ENCODE data around the gene EIF2AK2.

EIF2AK2 gene

GRCh38 chr2:37117566-37117965 lies 39.2 kb downstream of the EIF2AK2 start:
- Histone ChIP-seq H3K4me3 (ENCODE audit: low read depth, low read length) (no peak overlapping the region), H3K9ac (ENCODE audit: low read depth, low read length) (no peak overlapping the region), H3K9me3 (ENCODE audit: control insufficient read depth, insufficient read depth, low read length) (no peaks in the 10 kb centered on the region), H3K4me1 (ENCODE audit: control insufficient read depth, insufficient read depth, low read length) (no peaks in the 10 kb centered on the region), H3K27me3 (ENCODE audit: control insufficient read depth, insufficient read depth, low read length) (no peaks in the 10 kb centered on the region), H3K36me3 (ENCODE audit: control insufficient read depth, insufficient read depth, low read length) (peaks cover 5% of the 10 kb centered on the region)

GRCh38 chr2:37111958-37112357 lies 44.8 kb downstream of the EIF2AK2 start:
- H3K9ac ChIP-seq (ENCODE audit: low read depth, low read length) = no peak overlapping the region

GRCh38 chr2:37110306-37111212 lies 46.2 kb downstream of the EIF2AK2 start:
- H3K9me3 ChIP-seq (ENCODE audit: control insufficient read depth, insufficient read depth, low read length) = no peaks in the 10 kb centered on the region
- peaks cover 4% of the 10 kb centered on the region for H3K4me1 ChIP-seq (ENCODE audit: control insufficient read depth, insufficient read depth, low read length)
- peaks cover 3% of the 10 kb centered on the region for H3K36me3 ChIP-seq (ENCODE audit: control insufficient read depth, insufficient read depth, low read length)
- no peak overlapping the region for H3K4me3 ChIP-seq (ENCODE audit: low read depth, low read length)
- no peaks in the 10 kb centered on the region for H3K27me3 ChIP-seq (ENCODE audit: control insufficient read depth, insufficient read depth, low read length)
- H3K9ac ChIP-seq (ENCODE audit: low read depth, low read length) = no peak overlapping the region

More at GRCh38 chr2:37111958-37112357, 44.8 kb downstream of the EIF2AK2 start:
- peaks cover 3% of the 10 kb centered on the region for H3K36me3 ChIP-seq (ENCODE audit: control insufficient read depth, insufficient read depth, low read length)
- H3K4me3 ChIP-seq (ENCODE audit: low read depth, low read length) = no peak overlapping the region
- H3K27me3 ChIP-seq (ENCODE audit: control insufficient read depth, insufficient read depth, low read length) = no peaks in the 10 kb centered on the region
- no peaks in the 10 kb centered on the region for H3K9me3 ChIP-seq (ENCODE audit: control insufficient read depth, insufficient read depth, low read length)
- H3K4me1 ChIP-seq (ENCODE audit: control insufficient read depth, insufficient read depth, low read length) = no peaks in the 10 kb centered on the region

- H3K4me1 ChIP-seq (ENCODE audit: control insufficient read depth, insufficient read depth, low read length) = peaks cover 7% of the 10 kb centered on the region
- no peaks in the 10 kb centered on the region for H3K9me3 ChIP-seq (ENCODE audit: control insufficient read depth, insufficient read depth, low read length)
- no peaks in the 10 kb centered on the region for H3K27me3 ChIP-seq (ENCODE audit: control insufficient read depth, insufficient read depth, low read length)
- H3K4me3 ChIP-seq (ENCODE audit: low read depth, low read length) = no peak overlapping the region
- no peak overlapping the region for H3K9ac ChIP-seq (ENCODE audit: low read depth, low read length)
- H3K36me3 ChIP-seq (ENCODE audit: control insufficient read depth, insufficient read depth, low read length) = peaks cover 3% of the 10 kb centered on the region
Measured at GRCh38 chr2:37109523-37109922, 47.3 kb downstream of the EIF2AK2 start.

- Histone ChIP-seq H3K36me3 (ENCODE audit: control insufficient read depth, insufficient read depth, low read length) (peaks cover 3% of the 10 kb centered on the region), H3K4me3 (ENCODE audit: low read depth, low read length) (no peak overlapping the region), H3K9me3 (ENCODE audit: control insufficient read depth, insufficient read depth, low read length) (no peaks in the 10 kb centered on the region), H3K9ac (ENCODE audit: low read depth, low read length) (no peak overlapping the region), H3K4me1 (ENCODE audit: control insufficient read depth, insufficient read depth, low read length) (peaks cover 7% of the 10 kb centered on the region), H3K27me3 (ENCODE audit: control insufficient read depth, insufficient read depth, low read length) (no peaks in the 10 kb centered on the region)
Measured at GRCh38 chr2:37105150-37105549, 51.6 kb downstream of the EIF2AK2 start.

GRCh38 chr2:37104178-37104577 lies 52.6 kb downstream of the EIF2AK2 start:
- Histone ChIP-seq H3K4me1 (ENCODE audit: control insufficient read depth, insufficient read depth, low read length) (peaks cover 7% of the 10 kb centered on the region), H3K9ac (ENCODE audit: low read depth, low read length) (no peak overlapping the region), H3K27me3 (ENCODE audit: control insufficient read depth, insufficient read depth, low read length) (no peaks in the 10 kb centered on the region), H3K9me3 (ENCODE audit: control insufficient read depth, insufficient read depth, low read length) (no peaks in the 10 kb centered on the region), H3K4me3 (ENCODE audit: low read depth, low read length) (no peak overlapping the region), H3K36me3 (ENCODE audit: control insufficient read depth, insufficient read depth, low read length) (peaks cover 3% of the 10 kb centered on the region)

GRCh38 chr2:37102588-37102987 lies 54.2 kb downstream of the EIF2AK2 start:
- Histone ChIP-seq H3K4me3 (ENCODE audit: low read depth, low read length) (no peak overlapping the region), H3K9ac (ENCODE audit: low read depth, low read length) (no peak overlapping the region), H3K4me1 (ENCODE audit: control insufficient read depth, insufficient read depth, low read length) (peaks cover 7% of the 10 kb centered on the region), H3K36me3 (ENCODE audit: control insufficient read depth, insufficient read depth, low read length) (no peaks in the 10 kb centered on the region), H3K27me3 (ENCODE audit: control insufficient read depth, insufficient read depth, low read length) (no peaks in the 10 kb centered on the region), H3K9me3 (ENCODE audit: control insufficient read depth, insufficient read depth, low read length) (no peaks in the 10 kb centered on the region)

- Histone ChIP-seq H3K36me3 (ENCODE audit: control insufficient read depth, insufficient read depth, low read length) (no peaks in the 10 kb centered on the region), H3K27me3 (ENCODE audit: control insufficient read depth, insufficient read depth, low read length) (no peaks in the 10 kb centered on the region), H3K9ac (ENCODE audit: low read depth, low read length) (no peak overlapping the region), H3K4me3 (ENCODE audit: low read depth, low read length) (no peak overlapping the region), H3K9me3 (ENCODE audit: control insufficient read depth, insufficient read depth, low read length) (no peaks in the 10 kb centered on the region), H3K4me1 (ENCODE audit: control insufficient read depth, insufficient read depth, low read length) (no peaks in the 10 kb centered on the region)
Measured at GRCh38 chr2:37100054-37100453, 56.7 kb downstream of the EIF2AK2 start.

GRCh38 chr2:37098416-37099118 lies 58.2 kb downstream of the EIF2AK2 start:
- Histone ChIP-seq H3K4me1 (ENCODE audit: control insufficient read depth, insufficient read depth, low read length) (no peaks in the 10 kb centered on the region), H3K36me3 (ENCODE audit: control insufficient read depth, insufficient read depth, low read length) (no peaks in the 10 kb centered on the region), H3K27me3 (ENCODE audit: control insufficient read depth, insufficient read depth, low read length) (no peaks in the 10 kb centered on the region), H3K9ac (ENCODE audit: low read depth, low read length) (no peak overlapping the region), H3K4me3 (ENCODE audit: low read depth, low read length) (no peak overlapping the region), H3K9me3 (ENCODE audit: control insufficient read depth, insufficient read depth, low read length) (no peaks in the 10 kb centered on the region)

- H3K9ac ChIP-seq (ENCODE audit: low read depth, low read length) = no peak overlapping the region
- no peaks in the 10 kb centered on the region for H3K27me3 ChIP-seq (ENCODE audit: control insufficient read depth, insufficient read depth, low read length)
- H3K4me3 ChIP-seq (ENCODE audit: low read depth, low read length) = no peak overlapping the region
- no peaks in the 10 kb centered on the region for H3K4me1 ChIP-seq (ENCODE audit: control insufficient read depth, insufficient read depth, low read length)
- no peaks in the 10 kb centered on the region for H3K9me3 ChIP-seq (ENCODE audit: control insufficient read depth, insufficient read depth, low read length)
- no peaks in the 10 kb centered on the region for H3K36me3 ChIP-seq (ENCODE audit: control insufficient read depth, insufficient read depth, low read length)
Measured at GRCh38 chr2:37096568-37096967, 60.2 kb downstream of the EIF2AK2 start.

GRCh38 chr2:37091873-37092272 lies 64.9 kb downstream of the EIF2AK2 start:
- Histone ChIP-seq H3K36me3 (ENCODE audit: control insufficient read depth, insufficient read depth, low read length) (no peaks in the 10 kb centered on the region), H3K4me1 (ENCODE audit: control insufficient read depth, insufficient read depth, low read length) (no peaks in the 10 kb centered on the region), H3K9ac (ENCODE audit: low read depth, low read length) (no peak overlapping the region), H3K4me3 (ENCODE audit: low read depth, low read length) (no peak overlapping the region), H3K27me3 (ENCODE audit: control insufficient read depth, insufficient read depth, low read length) (no peaks in the 10 kb centered on the region), H3K9me3 (ENCODE audit: control insufficient read depth, insufficient read depth, low read length) (no peaks in the 10 kb centered on the region)

- H3K36me3 ChIP-seq (ENCODE audit: control insufficient read depth, insufficient read depth, low read length) = no peaks in the 10 kb centered on the region
- no peak overlapping the region for H3K9ac ChIP-seq (ENCODE audit: low read depth, low read length)
- no peaks in the 10 kb centered on the region for H3K9me3 ChIP-seq (ENCODE audit: control insufficient read depth, insufficient read depth, low read length)
Measured at GRCh38 chr2:37090019-37090477, 66.7 kb downstream of the EIF2AK2 start.

More at GRCh38 chr2:37090019-37090477, 66.7 kb downstream of the EIF2AK2 start:
- Histone ChIP-seq H3K4me3 (ENCODE audit: low read depth, low read length) (no peak overlapping the region), H3K27me3 (ENCODE audit: control insufficient read depth, insufficient read depth, low read length) (no peaks in the 10 kb centered on the region), H3K4me1 (ENCODE audit: control insufficient read depth, insufficient read depth, low read length) (no peaks in the 10 kb centered on the region)
